Measurements from ENCODE around the gene OXER1. TPM values are rescaled to one million over a fixed set of nuclear protein-coding genes. Genes with fewer than 3 reads are reported as not detected.

Gene OXER1
- total RNA-seq, 1 donor from 2014 or later: 1.7 TPM

DNA sequence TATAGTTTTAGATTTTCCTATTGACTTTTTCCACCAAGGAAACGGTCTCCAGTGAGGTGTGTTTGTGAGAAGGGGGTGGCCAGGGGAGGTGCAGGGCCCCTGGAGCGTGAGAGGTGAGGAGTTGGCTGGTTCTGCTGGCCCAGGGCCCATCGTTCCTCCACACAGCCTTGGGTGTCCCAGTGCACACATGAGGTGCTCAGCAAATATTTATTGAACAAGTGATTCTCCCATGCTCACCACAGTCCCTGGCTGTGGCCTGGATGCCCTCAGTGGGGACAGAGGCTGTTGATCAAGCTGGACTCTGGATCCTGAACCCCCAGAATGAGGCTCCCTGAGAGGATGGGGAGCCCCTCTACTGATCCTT lies 23.5 kb upstream of the OXER1 start:
- no peak for DNase-seq (ENCODE audit: low spot score)
- no peak overlapping the region for H3K27ac Mint-ChIP-seq (ENCODE audit: unreplicated experiment)
- no peaks in the 10 kb centered on the region for H3K9me3 Mint-ChIP-seq (ENCODE audit: low read depth)
- H3K4me3 Mint-ChIP-seq (ENCODE audit: unreplicated experiment): no peak overlapping the region
- TF ChIP-seq, protein P1, sequence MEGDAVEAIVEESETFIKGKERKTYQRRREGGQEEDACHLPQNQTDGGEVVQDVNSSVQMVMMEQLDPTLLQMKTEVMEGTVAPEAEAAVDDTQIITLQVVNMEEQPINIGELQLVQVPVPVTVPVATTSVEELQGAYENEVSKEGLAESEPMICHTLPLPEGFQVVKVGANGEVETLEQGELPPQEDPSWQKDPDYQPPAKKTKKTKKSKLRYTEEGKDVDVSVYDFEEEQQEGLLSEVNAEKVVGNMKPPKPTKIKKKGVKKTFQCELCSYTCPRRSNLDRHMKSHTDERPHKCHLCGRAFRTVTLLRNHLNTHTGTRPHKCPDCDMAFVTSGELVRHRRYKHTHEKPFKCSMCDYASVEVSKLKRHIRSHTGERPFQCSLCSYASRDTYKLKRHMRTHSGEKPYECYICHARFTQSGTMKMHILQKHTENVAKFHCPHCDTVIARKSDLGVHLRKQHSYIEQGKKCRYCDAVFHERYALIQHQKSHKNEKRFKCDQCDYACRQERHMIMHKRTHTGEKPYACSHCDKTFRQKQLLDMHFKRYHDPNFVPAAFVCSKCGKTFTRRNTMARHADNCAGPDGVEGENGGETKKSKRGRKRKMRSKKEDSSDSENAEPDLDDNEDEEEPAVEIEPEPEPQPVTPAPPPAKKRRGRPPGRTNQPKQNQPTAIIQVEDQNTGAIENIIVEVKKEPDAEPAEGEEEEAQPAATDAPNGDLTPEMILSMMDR (IDR thresholded peaks at IDR 0.05): no peak
- peaks cover 3% of the 10 kb centered on the region for H3K36me3 Mint-ChIP-seq (ENCODE audit: low read depth)
- peaks cover 15% of the 10 kb centered on the region for H3K4me1 Mint-ChIP-seq (ENCODE audit: low read depth)
- H3K27me3 Mint-ChIP-seq (ENCODE audit: low read depth): no peaks in the 10 kb centered on the region

DNA sequence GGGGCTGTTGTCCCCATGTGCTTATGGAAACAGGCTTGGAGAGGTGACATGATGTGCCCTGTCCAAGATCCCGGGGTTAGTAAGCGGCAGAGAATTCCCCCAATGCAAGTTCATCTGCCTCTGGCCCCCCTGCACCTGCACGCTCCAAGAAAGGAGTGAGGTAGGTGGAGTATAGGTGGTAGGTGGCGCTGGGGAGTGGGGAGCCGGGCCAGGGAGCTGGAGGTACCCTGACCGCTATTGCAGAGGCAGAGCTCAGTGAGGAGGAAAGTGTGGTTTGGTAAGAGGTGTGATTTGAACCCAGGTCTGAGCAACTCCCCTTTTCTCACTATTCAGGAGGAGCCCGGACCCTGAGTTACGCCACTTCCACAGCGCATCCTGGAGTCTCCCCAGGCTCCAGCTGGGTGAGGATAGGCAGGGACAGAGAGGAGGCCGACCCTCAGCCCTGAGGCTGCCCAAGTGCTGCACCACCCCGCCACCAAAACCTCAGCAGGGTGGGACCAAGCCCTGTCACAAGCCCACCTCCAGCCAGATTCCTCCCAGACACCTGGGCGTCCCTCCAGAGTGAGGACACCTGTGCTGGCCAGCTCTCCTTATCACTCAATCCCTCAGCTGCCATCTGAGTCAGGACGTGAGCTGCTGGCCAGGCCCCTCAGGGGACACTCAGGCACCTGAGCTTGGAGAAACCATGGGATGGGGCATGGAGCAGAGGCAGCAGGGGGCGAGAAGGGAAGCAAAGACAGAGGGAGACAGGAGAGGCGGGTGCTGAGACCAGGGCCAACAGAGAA lies 22.8 kb upstream of the OXER1 start:
- Mint-ChIP-seq H3K4me1 (ENCODE audit: low read depth) (peaks cover 13% of the 10 kb centered on the region), H3K27ac (ENCODE audit: unreplicated experiment) (no peak overlapping the region), H3K9me3 (ENCODE audit: low read depth) (no peaks in the 10 kb centered on the region), H3K4me3 (ENCODE audit: unreplicated experiment) (no peak overlapping the region), H3K36me3 (ENCODE audit: low read depth) (peaks cover 3% of the 10 kb centered on the region), H3K27me3 (ENCODE audit: low read depth) (no peaks in the 10 kb centered on the region)
- TF ChIP-seq, protein P1 (IDR thresholded peaks at IDR 0.05): no peak
- DNase-seq (ENCODE audit: low spot score): no peak

DNA sequence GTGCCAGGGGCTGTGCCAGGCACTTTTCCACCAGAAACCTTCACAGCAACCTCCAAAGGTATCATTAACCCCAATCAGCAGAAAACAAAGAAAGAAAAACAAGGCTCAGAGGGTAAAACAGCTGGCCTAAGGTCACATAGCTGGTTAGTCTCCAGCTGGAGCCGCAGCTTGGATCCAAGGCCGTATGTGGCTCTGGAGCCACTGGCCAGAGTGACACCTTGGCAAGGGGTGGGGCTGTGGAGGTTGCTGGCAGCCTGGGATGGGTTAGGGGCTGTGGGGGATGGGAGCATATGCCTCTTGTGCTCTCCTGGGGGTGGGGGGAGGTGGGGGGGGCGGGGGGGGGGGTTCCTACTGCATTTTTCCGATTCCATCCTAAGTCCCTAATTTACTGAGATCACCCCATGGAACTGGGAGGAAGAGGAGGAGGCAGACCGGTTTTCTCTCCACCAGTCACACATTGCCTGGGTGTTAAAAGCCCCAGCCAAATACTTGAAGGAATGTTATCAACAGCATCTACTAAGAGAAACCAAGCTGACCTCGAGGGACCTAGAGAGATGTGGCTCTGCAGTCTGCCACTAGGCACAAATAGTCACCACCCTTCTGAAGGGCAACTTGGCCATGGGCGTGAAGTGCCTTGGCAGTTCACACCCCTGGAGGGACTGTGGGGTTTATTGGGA lies 20.4 kb upstream of the OXER1 start:
- peaks cover 3% of the 10 kb centered on the region for H3K4me1 Mint-ChIP-seq (ENCODE audit: low read depth)
- no peaks in the 10 kb centered on the region for H3K27me3 Mint-ChIP-seq (ENCODE audit: low read depth)
- H3K9me3 Mint-ChIP-seq (ENCODE audit: low read depth): no peaks in the 10 kb centered on the region
- TF ChIP-seq, protein P1 (IDR thresholded peaks at IDR 0.05): no peak
- H3K36me3 Mint-ChIP-seq (ENCODE audit: low read depth): peaks cover 3% of the 10 kb centered on the region
- H3K27ac Mint-ChIP-seq (ENCODE audit: unreplicated experiment): no peak overlapping the region
- H3K4me3 Mint-ChIP-seq (ENCODE audit: unreplicated experiment): no peak overlapping the region
- no peak for DNase-seq (ENCODE audit: low spot score)

DNA sequence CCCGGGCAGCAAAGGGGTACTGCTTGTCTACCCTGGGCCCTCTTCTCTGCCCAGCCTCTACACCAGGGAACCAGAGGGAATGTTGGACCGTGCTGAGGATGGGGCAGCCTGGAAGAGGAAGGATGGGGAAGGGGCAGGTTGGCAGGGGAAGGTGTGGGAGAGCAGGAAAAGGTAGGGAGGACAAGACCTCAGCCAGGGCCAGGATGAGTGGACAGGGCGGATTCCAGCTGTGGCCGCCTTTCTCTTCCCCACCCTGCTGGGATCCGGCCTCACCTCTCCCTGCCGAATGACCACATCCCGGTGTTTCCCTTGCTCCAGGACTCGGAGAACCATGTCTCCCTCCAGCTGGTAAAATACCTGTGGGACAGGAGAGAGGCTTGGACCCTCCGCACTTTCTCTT lies 19.6 kb upstream of the OXER1 start:
- DNase-seq (ENCODE audit: low spot score): no peak
- Mint-ChIP-seq H3K27ac (ENCODE audit: unreplicated experiment) (no peak overlapping the region), H3K9me3 (ENCODE audit: low read depth) (no peaks in the 10 kb centered on the region), H3K27me3 (ENCODE audit: low read depth) (no peaks in the 10 kb centered on the region), H3K4me3 (ENCODE audit: unreplicated experiment) (no peak overlapping the region), H3K36me3 (ENCODE audit: low read depth) (peaks cover 3% of the 10 kb centered on the region), H3K4me1 (ENCODE audit: low read depth) (peaks cover 6% of the 10 kb centered on the region)
- TF ChIP-seq, protein P1 (IDR thresholded peaks at IDR 0.05): no peak

DNA sequence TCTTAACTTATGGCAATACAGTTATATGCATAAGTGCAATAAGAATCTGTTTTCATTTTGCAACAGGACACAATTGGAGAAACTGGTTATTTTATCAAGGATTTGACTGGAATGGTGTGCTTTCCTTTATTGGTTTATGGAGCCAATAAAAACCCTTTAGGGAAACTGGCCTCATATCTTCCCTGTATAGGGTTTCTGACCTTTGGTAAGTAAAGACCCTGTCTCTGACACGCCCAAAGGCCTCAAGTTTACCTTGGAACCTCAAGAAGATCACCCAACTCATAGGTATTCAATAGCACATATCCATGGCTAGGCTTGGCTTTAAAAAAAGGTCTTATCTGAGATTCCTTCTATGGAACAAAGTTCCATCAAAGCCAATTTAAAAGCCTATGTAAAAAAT lies 17.2 kb upstream of the OXER1 start:
- Mint-ChIP-seq H3K9me3 (ENCODE audit: low read depth) (no peaks in the 10 kb centered on the region), H3K4me1 (ENCODE audit: low read depth) (peaks cover 11% of the 10 kb centered on the region), H3K27me3 (ENCODE audit: low read depth) (no peaks in the 10 kb centered on the region), H3K27ac (ENCODE audit: unreplicated experiment) (no peak overlapping the region), H3K4me3 (ENCODE audit: unreplicated experiment) (no peak overlapping the region), H3K36me3 (ENCODE audit: low read depth) (peaks cover 3% of the 10 kb centered on the region)
- TF ChIP-seq, protein P1 (IDR thresholded peaks at IDR 0.05): no peak
- DNase-seq (ENCODE audit: low spot score): no peak

Data from chondrocyte (in vitro differentiated cells).